ENCODE results near the gene RASGRF1.
"Not testable (repeated sequence)": the region's sequence is repeated elsewhere in the genome, so short reads cannot be mapped to it uniquely, and the experiment has no call there.

RASGRF1 gene

DNA sequence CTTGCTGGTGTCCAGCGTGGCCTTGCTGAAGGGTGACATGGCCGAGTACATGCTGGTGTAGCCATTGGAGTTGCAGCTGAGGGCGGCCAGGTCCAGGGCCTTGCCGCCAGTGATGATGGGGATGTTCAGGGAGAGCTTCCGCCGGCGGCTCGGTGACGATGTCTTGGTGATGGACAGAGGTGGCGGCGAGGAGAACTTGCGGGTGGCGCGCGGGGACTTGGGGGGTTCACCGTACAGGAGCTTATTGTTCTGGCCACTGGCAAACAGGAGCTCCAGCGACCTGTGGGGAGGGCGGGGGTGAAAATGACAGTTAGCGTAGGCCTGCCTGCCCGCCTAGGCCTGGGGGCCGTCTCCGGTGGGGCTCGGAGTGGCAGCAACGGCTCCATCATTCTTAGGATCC is 86.7 kb downstream of the RASGRF1 start:
- DNase-seq: no peak

DNA sequence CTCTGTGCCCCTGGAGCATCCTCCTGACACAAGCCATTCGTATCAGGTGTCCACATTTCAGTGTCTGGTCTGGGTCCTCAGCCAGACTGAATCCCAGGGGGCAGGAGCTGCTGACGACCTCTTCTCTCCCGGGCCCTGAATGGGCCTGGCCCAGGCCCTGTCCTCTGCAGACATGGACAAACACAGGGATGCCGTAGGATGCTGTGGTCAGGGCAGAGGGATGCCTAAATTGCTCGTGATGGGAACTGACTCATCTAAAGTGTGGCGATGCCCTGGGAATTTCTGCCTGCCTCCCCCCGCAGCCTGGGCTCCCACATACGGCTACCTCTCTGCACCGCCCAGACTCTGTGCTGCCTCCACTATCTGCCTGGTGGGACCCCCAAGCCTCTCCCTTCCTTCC is 87.3 kb downstream of the RASGRF1 start:
- DNase-seq: no peak

GRCh38 chr15:79002581-79002980 is 88.0 kb downstream of the RASGRF1 start:
- no peak for DNase-seq

DNA sequence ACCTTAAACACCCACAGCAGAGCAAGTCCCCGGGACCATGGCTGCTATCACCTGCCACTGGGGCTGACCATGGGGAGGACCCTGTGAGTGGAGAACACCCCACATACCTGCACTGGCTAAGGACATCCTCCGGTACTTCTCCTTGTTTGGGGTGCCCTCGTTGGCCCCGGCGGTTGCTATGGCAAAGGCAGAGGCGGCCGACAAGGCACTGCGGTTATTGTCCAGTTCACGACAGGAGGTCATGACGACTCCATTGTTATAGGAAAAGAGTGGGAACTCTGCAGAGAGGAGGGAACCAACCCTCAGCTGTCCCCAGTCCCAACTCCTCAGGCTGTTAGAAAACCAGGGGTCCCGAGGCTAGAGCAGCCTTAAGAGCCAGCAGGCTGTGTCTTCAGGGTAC is 90.9 kb downstream of the RASGRF1 start:
- DNase-seq: no peak

- no peak for DNase-seq
Observed at GRCh38 chr15:78998526-78998925, 92.1 kb downstream of the RASGRF1 start.

DNA sequence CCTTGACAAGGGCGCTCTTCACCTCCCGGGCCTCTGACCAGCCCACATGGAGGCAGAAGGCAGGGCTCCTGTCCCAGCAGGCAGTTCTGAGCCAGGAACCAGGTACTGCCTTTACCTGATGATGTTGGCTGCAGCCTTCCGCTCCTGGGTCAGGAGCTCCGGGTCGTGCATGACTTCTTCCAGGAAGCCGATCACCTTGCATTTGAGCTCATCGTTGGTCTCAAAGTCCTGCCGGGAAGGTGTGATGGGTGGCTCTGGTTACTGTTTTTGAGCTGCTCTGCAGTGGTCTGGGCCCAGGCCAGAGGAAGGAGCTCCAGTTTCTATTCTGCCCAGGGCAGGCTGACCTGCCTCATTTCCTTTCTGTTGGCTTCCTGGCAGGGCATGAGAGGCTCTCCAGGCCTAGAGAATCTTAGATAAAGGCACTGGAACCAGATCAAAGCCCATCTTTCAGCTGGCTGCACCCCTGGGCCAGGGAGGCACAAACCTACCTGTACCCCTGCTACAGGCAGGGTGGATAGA is 92.5 kb downstream of the RASGRF1 start:
- no peak for DNase-seq

- DNase-seq: no peak
Observed at GRCh38 chr15:78996894-78997275, 93.7 kb downstream of the RASGRF1 start.

DNA sequence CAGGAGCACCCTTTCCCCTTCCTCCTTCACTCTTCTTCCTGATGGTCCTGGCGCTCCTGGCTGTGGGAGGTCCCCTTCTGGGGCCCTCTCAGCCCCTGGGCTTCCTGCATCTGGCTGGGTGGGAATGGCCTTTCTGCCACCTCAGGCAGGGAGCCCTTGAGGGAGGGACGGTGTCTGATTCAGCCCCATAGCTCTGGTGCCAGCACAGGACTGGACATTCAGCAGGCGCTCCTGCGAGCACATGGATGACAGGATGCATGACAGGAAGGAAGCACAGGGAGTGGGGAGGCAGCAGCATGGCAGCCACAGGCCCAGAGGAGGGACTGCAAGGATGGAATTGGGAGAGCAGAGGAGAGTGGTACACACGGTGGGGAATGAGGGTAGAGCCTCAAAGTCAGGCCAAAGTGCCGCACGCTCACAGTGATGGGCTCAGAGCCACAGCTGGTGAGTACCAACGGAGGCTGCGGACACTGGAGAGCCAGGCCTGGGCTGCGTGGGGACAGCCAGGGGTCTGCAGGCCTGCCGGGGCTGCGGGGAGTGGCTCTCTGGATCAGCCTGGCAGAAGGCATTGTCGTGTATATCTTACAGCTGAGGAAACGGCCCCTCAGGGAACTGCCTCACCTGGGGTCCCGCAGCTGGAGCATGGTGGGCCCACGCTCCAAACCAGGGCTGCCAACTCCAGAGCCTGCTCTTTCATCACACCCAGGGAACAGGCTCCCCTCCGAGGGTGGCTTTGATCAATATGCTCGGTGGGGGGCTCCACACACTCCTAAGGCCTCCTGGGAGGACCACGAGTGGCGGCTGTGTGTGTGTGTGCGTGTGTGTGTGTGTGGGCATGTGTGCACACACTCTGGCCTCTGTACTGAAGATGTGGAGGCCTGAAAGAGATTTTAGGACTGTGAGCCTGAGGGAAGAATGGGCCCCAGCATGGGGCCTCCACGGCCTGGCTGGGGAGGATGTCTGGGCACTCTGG is 94.4 kb downstream of the RASGRF1 start:
- DNase-seq: no peak

DNA sequence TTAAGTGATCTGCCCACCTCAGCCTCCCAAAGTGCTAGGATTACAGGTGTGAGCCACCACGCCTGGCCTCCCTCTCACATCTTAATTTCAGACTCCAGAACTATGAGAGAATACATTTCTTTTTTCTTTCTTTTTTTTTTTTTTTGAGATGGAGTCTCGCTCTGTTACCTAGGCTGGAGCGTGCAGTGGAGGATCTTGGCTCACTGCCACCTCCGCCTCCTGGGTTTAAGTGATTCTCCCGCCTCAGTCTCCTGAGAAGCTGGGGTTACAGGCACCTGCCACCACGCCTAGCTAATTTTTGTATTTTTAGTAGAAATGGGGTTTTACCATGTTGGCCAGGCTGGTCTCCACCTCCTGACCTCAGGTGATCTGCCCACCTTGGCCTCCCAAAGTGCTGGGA is 95.4 kb downstream of the RASGRF1 start:
- DNase-seq: not testable (repeated sequence)

- no peak for DNase-seq
Observed at GRCh38 chr15:78993931-78994530, 96.5 kb downstream of the RASGRF1 start.

DNA sequence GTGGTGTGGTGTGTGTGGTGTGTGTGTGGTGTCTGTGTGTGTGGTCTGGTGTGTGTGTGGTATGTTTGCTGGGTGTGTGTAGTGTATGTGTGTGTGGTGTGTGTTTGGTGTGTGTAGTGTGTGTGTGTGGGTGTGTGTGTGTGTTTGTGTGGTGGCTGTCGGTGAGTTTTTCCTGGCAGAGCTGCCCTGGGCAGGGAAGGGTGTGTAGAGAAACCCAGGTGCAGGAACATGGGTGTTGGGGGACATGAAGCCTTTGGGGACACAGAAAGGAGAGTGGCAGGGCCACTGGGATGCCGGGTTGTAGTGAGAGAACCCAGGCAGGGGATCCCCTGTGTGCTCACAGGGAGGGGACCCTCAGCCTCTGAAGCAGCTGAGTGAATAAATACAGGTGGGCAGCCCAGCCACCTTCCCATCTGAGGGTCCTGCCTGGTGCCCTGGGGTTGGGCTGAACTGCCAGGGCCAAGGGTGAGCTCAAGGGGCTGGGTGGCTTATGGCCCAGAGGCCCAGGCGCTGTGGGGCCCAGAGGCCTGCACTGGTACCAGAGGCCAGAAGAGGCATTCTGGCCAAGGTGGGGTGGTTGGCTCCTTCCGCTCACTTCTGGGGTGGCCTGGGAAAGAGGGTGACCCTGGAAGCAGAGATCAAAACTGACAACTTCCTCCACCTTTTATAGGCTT is 97.2 kb downstream of the RASGRF1 start:
- DNase-seq: no peak

GRCh38 chr15:78992416-78993256 is 97.9 kb downstream of the RASGRF1 start:
- DNase-seq: no peak

GRCh38 chr15:78991879-78992278 is 98.7 kb downstream of the RASGRF1 start:
- DNase-seq: no peak

- no peak for DNase-seq
Observed at GRCh38 chr15:78991476-78991875, 99.1 kb downstream of the RASGRF1 start.

GRCh38 chr15:78990278-78990677 is 100.3 kb downstream of the RASGRF1 start:
- no peak for DNase-seq

GRCh38 chr15:78989701-78990240 is 100.8 kb downstream of the RASGRF1 start:
- no peak for DNase-seq

- DNase-seq: peak; percentile 72 to 73
Observed at GRCh38 chr15:78988361-78988911, 102.1 kb downstream of the RASGRF1 start.

- no peak for DNase-seq
Observed at GRCh38 chr15:78987556-78988360, 102.8 kb downstream of the RASGRF1 start.

GRCh38 chr15:78985859-78986475 is 104.6 kb downstream of the RASGRF1 start:
- no peak for DNase-seq

DNA sequence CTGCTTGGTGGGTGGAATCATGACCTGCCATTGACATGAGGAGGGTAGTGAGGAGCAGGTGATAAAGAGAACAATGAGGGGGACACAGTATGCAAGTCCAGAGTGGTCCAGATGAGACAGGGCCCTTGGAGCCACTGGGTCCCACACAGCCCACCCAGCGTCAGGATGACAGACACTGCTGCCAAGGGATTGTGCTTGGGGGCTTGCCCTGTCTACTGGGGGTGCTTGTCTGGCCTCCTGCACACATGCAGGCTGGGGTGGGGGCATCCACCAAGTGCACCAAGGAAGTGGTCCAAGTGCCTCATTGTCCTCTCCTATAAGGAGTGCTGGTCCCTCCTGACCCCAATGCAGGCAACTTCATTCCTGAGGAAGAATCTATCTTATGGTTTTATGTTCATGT is 106.5 kb downstream of the RASGRF1 start:
- DNase-seq: no peak

Data from Kasumi-1 (cell line).